GM23338 (cell line): Measurements from ENCODE around the gene MAP3K4. TPM values are rescaled to one million over a fixed set of nuclear protein-coding genes. Genes with fewer than 3 reads are reported as not detected.
A peak's percentile ranks its signal among the peaks of the same experiment; 100 is the strongest.

Source experiments
- ATAC-seq: fragments of 200-7000 bp; cut with Tn5 transposase; 3 replicates; pipeline ENCODE4 v1.9.1; 2020
- DNase-seq: peaks from one replicate; pipeline ENCODE4 v3.0.0-alpha.2; 2015; ENCODE audit warnings: low spot score
- H2AFZ ChIP-seq: fragments of 200-600 bp; sonication (generic); 2 replicates; pipeline ENCODE4 v1.8.0; 2016; ENCODE audit warnings: antibody characterized with exemption, mild to moderate bottlenecking, moderate library complexity
- H3F3A ChIP-seq: fragments of 200-600 bp; sonication (generic); replicated peaks from 2 replicates; pipeline ENCODE4 v1.8.0; 2017; ENCODE audit warnings: antibody characterized with exemption, mixed run types, low read depth
- H3K27ac ChIP-seq: fragments of 200-600 bp; sonication (generic); 2 replicates; pipeline ENCODE4 v1.6.1; 2016; ENCODE audit warnings: low read depth
- H3K27me3 ChIP-seq: fragments of 200-600 bp; sonication (generic); 2 replicates; pipeline ENCODE4 v1.8.0; 2016; ENCODE audit warnings: mild to moderate bottlenecking, mixed run types, moderate library complexity; ENCODE audit not compliant: insufficient read depth
- H3K36me3 ChIP-seq: fragments of 200-600 bp; sonication (generic); 2 replicates; pipeline ENCODE4 v1.8.0; 2016; ENCODE audit warnings: mild to moderate bottlenecking; ENCODE audit not compliant: insufficient read depth
- H3K4me1 ChIP-seq: fragments of 200-600 bp; sonication (generic); 2 replicates; pipeline ENCODE4 v1.8.0; 2016; ENCODE audit warnings: mild to moderate bottlenecking, moderate library complexity; ENCODE audit not compliant: insufficient read depth
- H3K4me2 ChIP-seq: fragments of 200-600 bp; sonication (generic); 2 replicates; pipeline ENCODE4 v1.7.1; 2017; ENCODE audit warnings: mixed run types
- H3K4me3 ChIP-seq: fragments of 200-600 bp; sonication (generic); 2 replicates; pipeline ENCODE4 v1.6.1; 2016; ENCODE audit warnings: mixed run types
- H3K79me2 ChIP-seq: fragments of 200-600 bp; sonication (generic); replicated peaks from 2 replicates; pipeline ENCODE4 v1.8.0; 2017; ENCODE audit warnings: mild to moderate bottlenecking; ENCODE audit not compliant: insufficient read depth
- H3K9me2 ChIP-seq: fragments of 200-600 bp; sonication (generic); 2 replicates; pipeline ENCODE4 v1.8.0; 2017; ENCODE audit not compliant: insufficient read depth
- H4K20me1 ChIP-seq: fragments of 200-600 bp; sonication (generic); replicated peaks from 2 replicates; pipeline ENCODE4 v1.8.0; 2017; ENCODE audit warnings: mild to moderate bottlenecking; ENCODE audit not compliant: insufficient read depth
- H3K27ac Mint-ChIP-seq: 2 replicates; pipeline ENCODE4 v1.8.0; 2020; ENCODE audit warnings: inconsistent platforms, mild to moderate bottlenecking, moderate library complexity, mixed read lengths
- H3K27me3 Mint-ChIP-seq: 3 replicates; pipeline ENCODE4 v1.8.0; 2022; ENCODE audit warnings: low read depth, mild to moderate bottlenecking, moderate library complexity, mixed read lengths, inconsistent platforms; ENCODE audit not compliant: insufficient read depth, poor library complexity
- H3K36me3 Mint-ChIP-seq: 3 replicates; pipeline ENCODE4 v1.8.0; 2021; ENCODE audit warnings: low read depth, mild to moderate bottlenecking, inconsistent platforms, moderate library complexity, mixed read lengths
- H3K4me1 Mint-ChIP-seq: 3 replicates; pipeline ENCODE4 v1.8.0; 2020; ENCODE audit warnings: mild to moderate bottlenecking, inconsistent platforms, mixed read lengths
- H3K4me3 Mint-ChIP-seq: 3 replicates; pipeline ENCODE4 v1.8.0; 2021; ENCODE audit warnings: moderate library complexity, mild to moderate bottlenecking, inconsistent platforms, mixed read lengths
- H3K9me3 Mint-ChIP-seq: 3 replicates; pipeline ENCODE4 v1.8.0; 2020; ENCODE audit warnings: moderate library complexity, mild to moderate bottlenecking, inconsistent platforms, mixed read lengths
- CREB1 ChIP-seq: fragments of 250-450 bp; sonication (Bioruptor Pico); IDR thresholded peaks from 2 replicates; pipeline ENCODE4 v1.5.0; 2020; ENCODE audit warnings: low read depth, mild to moderate bottlenecking, moderate library complexity
- EZH2 ChIP-seq: fragments of 200-600 bp; sonication (generic); IDR thresholded peaks from one replicate; pipeline ENCODE4 v1.8.0; 2017; ENCODE audit warnings: antibody characterized with exemption, mild to moderate bottlenecking, low read depth; ENCODE audit not compliant: unreplicated experiment
- EZH2phosphoT487 ChIP-seq: fragments of 200-600 bp; sonication (generic); IDR thresholded peaks from one replicate; pipeline ENCODE4 v1.8.1; 2018; ENCODE audit warnings: antibody characterized with exemption; ENCODE audit not compliant: unreplicated experiment
- JUNB ChIP-seq: IDR thresholded peaks from one replicate; pipeline ENCODE4 v1.6.1; 2016; ENCODE audit warnings: antibody characterized with exemption; ENCODE audit not compliant: unreplicated experiment
- NANOG ChIP-seq: IDR thresholded peaks from 2 replicates; pipeline ENCODE4 v1.6.1; 2016; ENCODE audit warnings: antibody characterized with exemption, borderline replicate concordance
- POLR2AphosphoS5 ChIP-seq: IDR thresholded peaks from 2 replicates; pipeline ENCODE4 v1.6.1; 2016; ENCODE audit warnings: antibody characterized with exemption, low read depth
- STAT1 ChIP-seq: IDR thresholded peaks from one replicate; pipeline ENCODE4 v1.6.1; 2016; ENCODE audit warnings: antibody characterized with exemption; ENCODE audit not compliant: unreplicated experiment
- ZNF114 ChIP-seq: fragments of 250-450 bp; sonication (Bioruptor Pico); IDR thresholded peaks from 2 replicates; pipeline ENCODE4 v1.5.0; 2020; ENCODE audit warnings: mild to moderate bottlenecking, moderate library complexity
- ZNF331 ChIP-seq: fragments of 250-450 bp; sonication (Bioruptor Pico); IDR thresholded peaks from 2 replicates; pipeline ENCODE4 v1.5.0; 2020; ENCODE audit warnings: low read depth, mild to moderate bottlenecking, moderate library complexity
- polyA plus RNA-seq: library from polyadenylated mRNA; unstranded; fragments of >200 nt; fragmentation: Nextera tagmentation; extraction: Ambion mirVana; gene quantifications from 2 replicates; pipeline ENCODE4 v1.2.1, GENCODE V29; 2016
- total RNA-seq: library from RNA; depleted of rRNA; stranded (reverse); fragments of >200 nt; shearing (Covaris generic); gene quantifications from 2 replicates; pipeline ENCODE4 v1.2.3, GENCODE V29; 2014
- TF ChIP-seq, protein P1 (sequence below): IDR thresholded peaks from one replicate; pipeline ENCODE4 v1.6.1; 2018; ENCODE audit warnings: antibody characterized with exemption; ENCODE audit not compliant: unreplicated experiment
- TF ChIP-seq, protein P2 (sequence below): fragments of 250-450 bp; sonication (Bioruptor Pico); IDR thresholded peaks from 2 replicates; pipeline ENCODE4 v1.5.0; 2020; ENCODE audit warnings: mild to moderate bottlenecking, moderate library complexity
- TF ChIP-seq, protein P3 (sequence below): IDR thresholded peaks from 2 replicates; pipeline ENCODE4 v1.6.1; 2016; ENCODE audit warnings: antibody characterized with exemption
- TF ChIP-seq, protein P4 (sequence below), 2 experiments: fragments of 200-600 bp in 1 of 2; sonication (generic) in 1 of 2; conservative IDR thresholded peaks; 2 replicates each; pipeline versions ENCODE4 v1.5.1 to v1.6.1; 2016 to 2017; ENCODE audit warnings: antibody characterized with exemption in 2 of 2, low read depth in 2 of 2, mild to moderate bottlenecking in 2 of 2, moderate library complexity in 1 of 2

The MAP3K4 gene
- total and polyA plus RNA-seq, 2 experiments from 2014 or later = 44.4 to 48.8 TPM

DNA sequence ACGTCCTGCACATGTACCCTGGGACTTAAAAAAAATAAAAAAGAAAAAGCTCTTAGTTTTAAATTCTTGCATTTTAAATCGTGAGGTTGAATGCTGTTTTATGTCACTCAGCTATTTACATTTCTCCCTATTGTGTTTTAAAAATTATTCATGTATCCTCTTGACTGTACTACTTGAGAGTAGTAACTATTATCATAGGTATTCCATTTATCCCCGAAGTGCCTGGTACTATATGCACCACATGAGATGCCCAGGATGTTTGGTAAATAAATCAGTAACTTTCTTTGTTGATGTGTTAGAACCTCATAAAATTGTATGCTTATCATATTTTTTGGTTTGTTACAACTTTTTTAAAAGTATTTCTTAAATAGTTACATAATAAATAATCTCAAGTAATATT lies 18.4 kb downstream of the MAP3K4 start:
- Mint-ChIP-seq H3K4me3 (peak overlapping the region; percentile 28; the same call in 1 of the 3 replicates), H3K27me3 (no peaks in the 10 kb centered on the region), H3K9me3 (no peaks in the 10 kb centered on the region), H3K36me3 (peaks cover 1% of the 10 kb centered on the region; the same call in 1 of the 3 replicates), H3K4me1 (peaks cover 63% of the 10 kb centered on the region), H3K27ac (peak overlapping the region; percentile 56; the same call in 1 of the 2 replicates)
- 0 out of 2 replicates have a peak overlapping the region, but pooled peaks have one; percentile 3 for H3K4me3 ChIP-seq
- no peaks in the 10 kb centered on the region for H3F3A ChIP-seq
- no peaks in the 10 kb centered on the region for H3K27me3 ChIP-seq
- H2AFZ ChIP-seq = no peak overlapping the region
- no peak for TF ChIP-seq JUNB
- TF ChIP-seq, protein P1, sequence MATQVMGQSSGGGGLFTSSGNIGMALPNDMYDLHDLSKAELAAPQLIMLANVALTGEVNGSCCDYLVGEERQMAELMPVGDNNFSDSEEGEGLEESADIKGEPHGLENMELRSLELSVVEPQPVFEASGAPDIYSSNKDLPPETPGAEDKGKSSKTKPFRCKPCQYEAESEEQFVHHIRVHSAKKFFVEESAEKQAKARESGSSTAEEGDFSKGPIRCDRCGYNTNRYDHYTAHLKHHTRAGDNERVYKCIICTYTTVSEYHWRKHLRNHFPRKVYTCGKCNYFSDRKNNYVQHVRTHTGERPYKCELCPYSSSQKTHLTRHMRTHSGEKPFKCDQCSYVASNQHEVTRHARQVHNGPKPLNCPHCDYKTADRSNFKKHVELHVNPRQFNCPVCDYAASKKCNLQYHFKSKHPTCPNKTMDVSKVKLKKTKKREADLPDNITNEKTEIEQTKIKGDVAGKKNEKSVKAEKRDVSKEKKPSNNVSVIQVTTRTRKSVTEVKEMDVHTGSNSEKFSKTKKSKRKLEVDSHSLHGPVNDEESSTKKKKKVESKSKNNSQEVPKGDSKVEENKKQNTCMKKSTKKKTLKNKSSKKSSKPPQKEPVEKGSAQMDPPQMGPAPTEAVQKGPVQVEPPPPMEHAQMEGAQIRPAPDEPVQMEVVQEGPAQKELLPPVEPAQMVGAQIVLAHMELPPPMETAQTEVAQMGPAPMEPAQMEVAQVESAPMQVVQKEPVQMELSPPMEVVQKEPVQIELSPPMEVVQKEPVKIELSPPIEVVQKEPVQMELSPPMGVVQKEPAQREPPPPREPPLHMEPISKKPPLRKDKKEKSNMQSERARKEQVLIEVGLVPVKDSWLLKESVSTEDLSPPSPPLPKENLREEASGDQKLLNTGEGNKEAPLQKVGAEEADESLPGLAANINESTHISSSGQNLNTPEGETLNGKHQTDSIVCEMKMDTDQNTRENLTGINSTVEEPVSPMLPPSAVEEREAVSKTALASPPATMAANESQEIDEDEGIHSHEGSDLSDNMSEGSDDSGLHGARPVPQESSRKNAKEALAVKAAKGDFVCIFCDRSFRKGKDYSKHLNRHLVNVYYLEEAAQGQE = no peak
- no peak for TF ChIP-seq EZH2
- no peak for TF ChIP-seq POLR2AphosphoS5
- TF ChIP-seq EZH2phosphoT487 = no peak
- TF ChIP-seq, protein P2, sequence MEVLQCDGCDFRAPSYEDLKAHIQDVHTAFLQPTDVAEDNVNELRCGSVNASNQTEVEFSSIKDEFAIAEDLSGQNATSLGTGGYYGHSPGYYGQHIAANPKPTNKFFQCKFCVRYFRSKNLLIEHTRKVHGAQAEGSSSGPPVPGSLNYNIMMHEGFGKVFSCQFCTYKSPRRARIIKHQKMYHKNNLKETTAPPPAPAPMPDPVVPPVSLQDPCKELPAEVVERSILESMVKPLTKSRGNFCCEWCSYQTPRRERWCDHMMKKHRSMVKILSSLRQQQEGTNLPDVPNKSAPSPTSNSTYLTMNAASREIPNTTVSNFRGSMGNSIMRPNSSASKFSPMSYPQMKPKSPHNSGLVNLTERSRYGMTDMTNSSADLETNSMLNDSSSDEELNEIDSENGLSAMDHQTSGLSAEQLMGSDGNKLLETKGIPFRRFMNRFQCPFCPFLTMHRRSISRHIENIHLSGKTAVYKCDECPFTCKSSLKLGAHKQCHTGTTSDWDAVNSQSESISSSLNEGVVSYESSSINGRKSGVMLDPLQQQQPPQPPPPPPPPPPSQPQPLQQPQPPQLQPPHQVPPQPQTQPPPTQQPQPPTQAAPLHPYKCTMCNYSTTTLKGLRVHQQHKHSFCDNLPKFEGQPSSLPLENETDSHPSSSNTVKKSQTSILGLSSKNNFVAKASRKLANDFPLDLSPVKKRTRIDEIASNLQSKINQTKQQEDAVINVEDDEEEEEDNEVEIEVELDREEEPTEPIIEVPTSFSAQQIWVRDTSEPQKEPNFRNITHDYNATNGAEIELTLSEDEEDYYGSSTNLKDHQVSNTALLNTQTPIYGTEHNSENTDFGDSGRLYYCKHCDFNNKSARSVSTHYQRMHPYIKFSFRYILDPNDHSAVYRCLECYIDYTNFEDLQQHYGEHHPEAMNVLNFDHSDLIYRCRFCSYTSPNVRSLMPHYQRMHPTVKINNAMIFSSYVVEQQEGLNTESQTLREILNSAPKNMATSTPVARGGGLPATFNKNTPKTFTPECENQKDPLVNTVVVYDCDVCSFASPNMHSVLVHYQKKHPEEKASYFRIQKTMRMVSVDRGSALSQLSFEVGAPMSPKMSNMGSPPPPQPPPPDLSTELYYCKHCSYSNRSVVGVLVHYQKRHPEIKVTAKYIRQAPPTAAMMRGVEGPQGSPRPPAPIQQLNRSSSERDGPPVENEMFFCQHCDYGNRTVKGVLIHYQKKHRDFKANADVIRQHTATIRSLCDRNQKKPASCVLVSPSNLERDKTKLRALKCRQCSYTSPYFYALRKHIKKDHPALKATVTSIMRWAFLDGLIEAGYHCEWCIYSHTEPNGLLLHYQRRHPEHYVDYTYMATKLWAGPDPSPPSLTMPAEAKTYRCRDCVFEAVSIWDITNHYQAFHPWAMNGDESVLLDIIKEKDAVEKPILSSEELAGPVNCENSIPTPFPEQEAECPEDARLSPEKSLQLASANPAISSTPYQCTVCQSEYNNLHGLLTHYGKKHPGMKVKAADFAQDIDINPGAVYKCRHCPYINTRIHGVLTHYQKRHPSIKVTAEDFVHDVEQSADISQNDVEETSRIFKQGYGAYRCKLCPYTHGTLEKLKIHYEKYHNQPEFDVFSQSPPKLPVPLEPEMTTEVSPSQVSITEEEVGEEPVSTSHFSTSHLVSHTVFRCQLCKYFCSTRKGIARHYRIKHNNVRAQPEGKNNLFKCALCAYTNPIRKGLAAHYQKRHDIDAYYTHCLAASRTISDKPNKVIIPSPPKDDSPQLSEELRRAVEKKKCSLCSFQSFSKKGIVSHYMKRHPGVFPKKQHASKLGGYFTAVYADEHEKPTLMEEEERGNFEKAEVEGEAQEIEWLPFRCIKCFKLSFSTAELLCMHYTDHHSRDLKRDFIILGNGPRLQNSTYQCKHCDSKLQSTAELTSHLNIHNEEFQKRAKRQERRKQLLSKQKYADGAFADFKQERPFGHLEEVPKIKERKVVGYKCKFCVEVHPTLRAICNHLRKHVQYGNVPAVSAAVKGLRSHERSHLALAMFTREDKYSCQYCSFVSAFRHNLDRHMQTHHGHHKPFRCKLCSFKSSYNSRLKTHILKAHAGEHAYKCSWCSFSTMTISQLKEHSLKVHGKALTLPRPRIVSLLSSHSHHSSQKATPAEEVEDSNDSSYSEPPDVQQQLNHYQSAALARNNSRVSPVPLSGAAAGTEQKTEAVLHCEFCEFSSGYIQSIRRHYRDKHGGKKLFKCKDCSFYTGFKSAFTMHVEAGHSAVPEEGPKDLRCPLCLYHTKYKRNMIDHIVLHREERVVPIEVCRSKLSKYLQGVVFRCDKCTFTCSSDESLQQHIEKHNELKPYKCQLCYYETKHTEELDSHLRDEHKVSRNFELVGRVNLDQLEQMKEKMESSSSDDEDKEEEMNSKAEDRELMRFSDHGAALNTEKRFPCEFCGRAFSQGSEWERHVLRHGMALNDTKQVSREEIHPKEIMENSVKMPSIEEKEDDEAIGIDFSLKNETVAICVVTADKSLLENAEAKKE (CRISPR knock-in tag) = no peak
- TF ChIP-seq, protein P3, sequence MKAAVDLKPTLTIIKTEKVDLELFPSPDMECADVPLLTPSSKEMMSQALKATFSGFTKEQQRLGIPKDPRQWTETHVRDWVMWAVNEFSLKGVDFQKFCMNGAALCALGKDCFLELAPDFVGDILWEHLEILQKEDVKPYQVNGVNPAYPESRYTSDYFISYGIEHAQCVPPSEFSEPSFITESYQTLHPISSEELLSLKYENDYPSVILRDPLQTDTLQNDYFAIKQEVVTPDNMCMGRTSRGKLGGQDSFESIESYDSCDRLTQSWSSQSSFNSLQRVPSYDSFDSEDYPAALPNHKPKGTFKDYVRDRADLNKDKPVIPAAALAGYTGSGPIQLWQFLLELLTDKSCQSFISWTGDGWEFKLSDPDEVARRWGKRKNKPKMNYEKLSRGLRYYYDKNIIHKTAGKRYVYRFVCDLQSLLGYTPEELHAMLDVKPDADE = no peak
- no peak for TF ChIP-seq ZNF331 (CRISPR knock-in tag)
- no peak for TF ChIP-seq STAT1
- TF ChIP-seq NANOG = no peak
- no peak for TF ChIP-seq ZNF114 (CRISPR knock-in tag)
- no peak for TF ChIP-seq CREB1 (CRISPR knock-in tag)
- TF ChIP-seq, protein P4, sequence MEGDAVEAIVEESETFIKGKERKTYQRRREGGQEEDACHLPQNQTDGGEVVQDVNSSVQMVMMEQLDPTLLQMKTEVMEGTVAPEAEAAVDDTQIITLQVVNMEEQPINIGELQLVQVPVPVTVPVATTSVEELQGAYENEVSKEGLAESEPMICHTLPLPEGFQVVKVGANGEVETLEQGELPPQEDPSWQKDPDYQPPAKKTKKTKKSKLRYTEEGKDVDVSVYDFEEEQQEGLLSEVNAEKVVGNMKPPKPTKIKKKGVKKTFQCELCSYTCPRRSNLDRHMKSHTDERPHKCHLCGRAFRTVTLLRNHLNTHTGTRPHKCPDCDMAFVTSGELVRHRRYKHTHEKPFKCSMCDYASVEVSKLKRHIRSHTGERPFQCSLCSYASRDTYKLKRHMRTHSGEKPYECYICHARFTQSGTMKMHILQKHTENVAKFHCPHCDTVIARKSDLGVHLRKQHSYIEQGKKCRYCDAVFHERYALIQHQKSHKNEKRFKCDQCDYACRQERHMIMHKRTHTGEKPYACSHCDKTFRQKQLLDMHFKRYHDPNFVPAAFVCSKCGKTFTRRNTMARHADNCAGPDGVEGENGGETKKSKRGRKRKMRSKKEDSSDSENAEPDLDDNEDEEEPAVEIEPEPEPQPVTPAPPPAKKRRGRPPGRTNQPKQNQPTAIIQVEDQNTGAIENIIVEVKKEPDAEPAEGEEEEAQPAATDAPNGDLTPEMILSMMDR (conservative IDR thresholded peaks at IDR 0.05; ENCODE audit: low read depth in 2 of 2) = no peak
- peak overlapping the region; percentile 50 for H3K4me2 ChIP-seq
- DNase-seq (no peak), ATAC-seq (no peak)
- H3K36me3 ChIP-seq = no peaks in the 10 kb centered on the region
- H3K27ac ChIP-seq = no peak overlapping the region
- no peaks in the 10 kb centered on the region for H3K9me2 ChIP-seq
- H3K79me2 ChIP-seq = peaks cover 82% of the 10 kb centered on the region
- no peaks in the 10 kb centered on the region for H4K20me1 ChIP-seq
- H3K4me1 ChIP-seq = peaks cover 48% of the 10 kb centered on the region
